Suprapubic skin (tissue), 3 donors: ENCODE data around the gene FBXO36.

Source experiments
- CTCF ChIP-seq, 2 donors: fragments of 200-600 bp in 1 of 2; fragments of 450-650 bp in 1 of 2; sonication (generic) in 1 of 2; IDR thresholded peaks; one replicate each; pipeline ENCODE4 v1.5.1; 2016 to 2019; ENCODE audit warnings: antibody characterized with exemption in 2 of 2, mild to moderate bottlenecking in 1 of 2, moderate library complexity in 1 of 2
- EP300 ChIP-seq: sonication (generic); formaldehyde crosslinking; IDR thresholded peaks from one replicate; pipeline ENCODE4 v1.6.1; 2017; ENCODE audit warnings: antibody characterized with exemption
- POLR2A ChIP-seq, 2 donors: fragments of 450-650 bp; IDR thresholded peaks; one replicate each; pipeline ENCODE4 v1.6.1; 2017; ENCODE audit warnings: antibody characterized with exemption in 2 of 2, mild to moderate bottlenecking in 2 of 2, moderate library complexity in 2 of 2

GRCh38 chr2:229942671-229943070, 20.4 kb downstream of the FBXO36 start:
- TF ChIP-seq CTCF (IDR thresholded peaks at IDR 0.05): no peak
- TF ChIP-seq POLR2A (IDR thresholded peaks at IDR 0.05): no peak
- no peak for TF ChIP-seq EP300
